ENCODE results near the gene FUZ.

Gene FUZ

DNA sequence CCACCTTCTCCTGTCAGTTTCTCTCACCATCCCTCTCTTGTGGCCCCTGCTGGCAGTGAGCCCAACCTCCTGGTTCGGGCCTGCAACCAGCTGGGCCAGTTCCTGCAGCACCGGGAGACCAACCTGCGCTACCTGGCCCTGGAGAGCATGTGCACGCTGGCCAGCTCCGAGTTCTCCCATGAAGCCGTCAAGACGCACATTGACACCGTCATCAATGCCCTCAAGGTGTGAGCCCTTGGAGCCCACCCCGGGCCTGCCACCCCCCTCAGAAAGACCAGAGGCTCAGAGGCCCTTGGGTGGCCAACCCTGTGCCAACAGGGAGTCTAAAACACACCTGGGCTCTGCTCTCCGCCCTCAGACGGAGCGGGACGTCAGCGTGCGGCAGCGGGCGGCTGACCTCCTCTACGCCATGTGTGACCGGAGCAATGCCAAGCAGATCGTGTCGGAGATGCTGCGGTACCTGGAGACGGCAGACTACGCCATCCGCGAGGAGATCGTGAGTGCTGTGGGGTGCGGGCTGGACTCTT, 13.8 kb downstream of the FUZ start:
- TF ChIP-seq, protein P1, sequence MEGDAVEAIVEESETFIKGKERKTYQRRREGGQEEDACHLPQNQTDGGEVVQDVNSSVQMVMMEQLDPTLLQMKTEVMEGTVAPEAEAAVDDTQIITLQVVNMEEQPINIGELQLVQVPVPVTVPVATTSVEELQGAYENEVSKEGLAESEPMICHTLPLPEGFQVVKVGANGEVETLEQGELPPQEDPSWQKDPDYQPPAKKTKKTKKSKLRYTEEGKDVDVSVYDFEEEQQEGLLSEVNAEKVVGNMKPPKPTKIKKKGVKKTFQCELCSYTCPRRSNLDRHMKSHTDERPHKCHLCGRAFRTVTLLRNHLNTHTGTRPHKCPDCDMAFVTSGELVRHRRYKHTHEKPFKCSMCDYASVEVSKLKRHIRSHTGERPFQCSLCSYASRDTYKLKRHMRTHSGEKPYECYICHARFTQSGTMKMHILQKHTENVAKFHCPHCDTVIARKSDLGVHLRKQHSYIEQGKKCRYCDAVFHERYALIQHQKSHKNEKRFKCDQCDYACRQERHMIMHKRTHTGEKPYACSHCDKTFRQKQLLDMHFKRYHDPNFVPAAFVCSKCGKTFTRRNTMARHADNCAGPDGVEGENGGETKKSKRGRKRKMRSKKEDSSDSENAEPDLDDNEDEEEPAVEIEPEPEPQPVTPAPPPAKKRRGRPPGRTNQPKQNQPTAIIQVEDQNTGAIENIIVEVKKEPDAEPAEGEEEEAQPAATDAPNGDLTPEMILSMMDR (IDR thresholded peaks at IDR 0.05; ENCODE audit: low read depth, low read length, missing control alignments) = no peak
- H3K4me3 ChIP-seq (ENCODE audit: low read depth, low read length) = no peak overlapping the region
- H3K27ac ChIP-seq = no peak overlapping the region
- H3K36me3 ChIP-seq (replicated peaks) = peaks cover 77% of the 10 kb centered on the region
- DNase-seq = no peak
- in situ Hi-C loops (cut with HindIII; ENCODE audit: low pct_ligation_motif_present, low sequenced_read_pairs) = no loop called here
- no peaks in the 10 kb centered on the region for H3K27me3 ChIP-seq (replicated peaks)

DNA sequence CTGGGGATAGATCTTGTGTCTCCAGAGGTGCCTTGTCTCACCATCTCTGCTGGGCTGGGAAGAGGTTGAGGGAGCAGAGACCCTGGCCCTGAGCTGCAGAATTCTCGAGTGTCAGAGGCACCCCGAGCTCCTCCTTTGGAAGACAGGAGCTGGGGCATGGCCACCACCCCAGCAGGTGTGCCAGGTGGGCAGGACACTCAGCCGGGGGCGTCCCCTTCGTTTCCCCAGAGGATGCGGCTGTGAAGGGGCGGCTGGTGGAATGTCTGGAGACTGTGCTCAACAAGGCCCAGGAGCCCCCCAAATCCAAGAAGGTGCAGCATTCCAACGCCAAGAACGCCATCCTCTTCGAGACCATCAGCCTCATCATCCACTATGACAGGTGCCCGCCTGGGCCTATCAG, 14.5 kb downstream of the FUZ start:
- Histone ChIP-seq H3K36me3 (replicated peaks) (peaks cover 77% of the 10 kb centered on the region), H3K4me3 (ENCODE audit: low read depth, low read length) (no peak overlapping the region), H3K27ac (no peak overlapping the region), H3K27me3 (replicated peaks) (no peaks in the 10 kb centered on the region)
- no peak for DNase-seq
- TF ChIP-seq, protein P1 (IDR thresholded peaks at IDR 0.05; ENCODE audit: low read depth, low read length, missing control alignments) = no peak
- in situ Hi-C loops (cut with HindIII; ENCODE audit: low pct_ligation_motif_present, low sequenced_read_pairs) = no loop called here

DNA sequence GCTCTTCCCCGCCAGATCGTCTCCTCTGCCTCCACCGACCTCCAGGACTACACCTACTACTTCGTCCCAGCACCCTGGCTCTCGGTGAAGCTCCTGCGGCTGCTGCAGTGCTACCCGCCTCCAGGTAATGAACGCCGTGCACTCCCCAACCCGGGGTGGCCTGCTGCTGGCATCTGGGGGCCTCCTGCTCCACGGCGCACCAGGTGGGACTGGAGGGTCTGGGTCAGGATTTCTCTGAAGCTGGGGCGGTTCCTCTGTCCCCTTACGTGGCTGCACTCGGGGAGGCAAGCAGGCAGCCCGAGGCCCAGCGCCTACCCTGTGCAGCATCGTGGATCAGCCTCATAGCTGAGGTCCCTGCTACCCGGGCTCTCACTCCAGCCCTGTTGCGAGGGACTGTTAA, 17.5 kb downstream of the FUZ start:
- Histone ChIP-seq H3K27me3 (replicated peaks) (no peaks in the 10 kb centered on the region), H3K27ac (no peak overlapping the region), H3K36me3 (replicated peaks) (peaks cover 79% of the 10 kb centered on the region), H3K4me3 (ENCODE audit: low read depth, low read length) (no peak overlapping the region)
- in situ Hi-C loops (cut with HindIII; ENCODE audit: low pct_ligation_motif_present, low sequenced_read_pairs) = no loop called here
- TF ChIP-seq, protein P1 (IDR thresholded peaks at IDR 0.05; ENCODE audit: low read depth, low read length, missing control alignments) = no peak
- DNase-seq = no peak

DNA sequence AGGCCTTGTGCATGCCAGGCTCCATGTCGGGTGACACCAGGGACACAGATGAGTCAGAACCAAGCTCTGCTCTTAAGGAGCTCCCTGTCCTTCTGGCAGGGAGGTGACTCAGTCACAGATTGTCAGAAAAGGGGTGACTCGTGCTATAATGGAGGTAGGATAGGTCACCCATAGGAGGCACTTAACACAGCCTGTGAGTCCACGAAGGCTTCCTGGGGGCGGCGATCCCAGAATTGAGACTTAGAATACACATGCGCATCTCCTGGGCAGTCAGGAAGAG, 19.6 kb downstream of the FUZ start:
- no peak for DNase-seq
- Histone ChIP-seq H3K27me3 (replicated peaks) (no peaks in the 10 kb centered on the region), H3K36me3 (replicated peaks) (peaks cover 61% of the 10 kb centered on the region), H3K27ac (no peak overlapping the region), H3K4me3 (ENCODE audit: low read depth, low read length) (no peak overlapping the region)
- in situ Hi-C loops (cut with HindIII; ENCODE audit: low pct_ligation_motif_present, low sequenced_read_pairs) = no loop called here
- TF ChIP-seq, protein P1 (IDR thresholded peaks at IDR 0.05; ENCODE audit: low read depth, low read length, missing control alignments) = no peak

DNA sequence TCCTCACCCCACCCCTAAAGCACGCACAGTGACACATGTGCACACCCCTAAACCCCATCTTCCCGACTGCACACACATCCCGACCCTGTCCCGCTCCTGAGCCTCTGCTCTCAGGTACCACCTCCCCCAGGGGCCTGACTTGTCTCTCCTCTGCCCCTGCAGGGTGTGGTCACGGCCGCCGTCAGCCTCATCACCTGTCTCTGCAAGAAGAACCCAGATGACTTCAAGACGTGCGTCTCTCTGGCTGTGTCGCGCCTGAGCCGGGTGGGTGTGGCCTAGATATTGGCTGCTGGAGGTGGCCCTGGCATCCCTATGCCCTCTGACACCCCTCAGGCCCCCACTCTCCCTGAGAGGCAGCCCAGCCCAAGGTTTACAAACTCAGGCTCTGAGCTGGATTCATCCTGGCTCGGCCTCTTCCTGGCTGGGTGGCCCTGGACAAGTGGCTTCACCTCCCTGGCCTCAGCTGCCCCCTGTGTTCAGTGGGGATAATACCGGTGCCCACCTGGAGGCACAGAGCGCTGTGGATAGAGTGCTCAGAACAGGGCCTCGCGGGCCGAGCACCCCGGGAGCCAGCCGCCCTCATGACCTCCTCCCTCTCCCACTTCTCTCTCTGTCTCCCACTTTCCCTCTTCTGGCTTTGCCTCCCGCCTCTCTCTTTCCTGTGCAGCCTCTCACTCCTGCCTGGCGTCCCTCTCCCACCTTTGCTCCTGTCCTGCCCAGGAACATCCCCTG, 20.1 kb downstream of the FUZ start:
- Histone ChIP-seq H3K36me3 (replicated peaks) (peaks cover 58% of the 10 kb centered on the region), H3K27me3 (replicated peaks) (no peaks in the 10 kb centered on the region), H3K4me3 (ENCODE audit: low read depth, low read length) (no peak overlapping the region), H3K27ac (no peak overlapping the region)
- DNase-seq = no peak
- in situ Hi-C loops (cut with HindIII; ENCODE audit: low pct_ligation_motif_present, low sequenced_read_pairs) = no loop called here
- TF ChIP-seq, protein P1 (IDR thresholded peaks at IDR 0.05; ENCODE audit: low read depth, low read length, missing control alignments) = no peak
